Neural cell (in vitro differentiated cells): Measurements from ENCODE around the gene DNAH1. TPM values are rescaled to one million over a fixed set of nuclear protein-coding genes. Genes with fewer than 3 reads are reported as not detected.

Experiments used
- H2AFZ ChIP-seq: fragments of 200-600, 300-800 bp; sonication (generic), shearing (Covaris generic); 2 replicates; pipeline ENCODE4 v1.6.0; 2014; ENCODE audit warnings: low read depth, mild to moderate bottlenecking, antibody characterized with exemption, low read length, moderate library complexity
- H3F3A ChIP-seq: fragments of 200-600 bp; shearing (Covaris generic); 2 replicates; pipeline ENCODE4 v1.6.1; 2016; ENCODE audit warnings: mild to moderate bottlenecking, moderate library complexity, mixed read lengths, antibody characterized with exemption, low read length; ENCODE audit not compliant: insufficient read depth, poor library complexity, severe bottlenecking
- H3K27ac ChIP-seq: fragments of 200-600, 300-800 bp; sonication (generic), shearing (Covaris generic); 2 replicates; pipeline ENCODE4 v1.5.1; 2014; ENCODE audit warnings: mild to moderate bottlenecking, low read length, moderate library complexity
- H3K27me3 ChIP-seq: fragments of 300-800, 200-600 bp; sonication (generic), shearing (Covaris generic); 2 replicates; pipeline ENCODE4 v1.6.0; 2014; ENCODE audit warnings: mild to moderate bottlenecking, low read depth, low read length, moderate library complexity; ENCODE audit not compliant: insufficient read depth
- H3K36me3 ChIP-seq: fragments of 300-800, 200-600 bp; sonication (generic), shearing (Covaris generic); 2 replicates; pipeline ENCODE4 v1.5.1; 2014; ENCODE audit warnings: mild to moderate bottlenecking, antibody characterized with exemption, low read length, moderate library complexity; ENCODE audit not compliant: insufficient read depth
- H3K4me2 ChIP-seq: fragments of 300-800, 200-600 bp; sonication (generic), shearing (Covaris generic); 2 replicates; pipeline ENCODE4 v1.6.0; 2014; ENCODE audit warnings: mild to moderate bottlenecking, low read length
- H3K4me3 ChIP-seq: fragments of 300-800, 200-600 bp; sonication (generic), shearing (Covaris generic); 2 replicates; pipeline ENCODE4 v1.5.1; 2014; ENCODE audit warnings: mild to moderate bottlenecking, low read length, moderate library complexity
- H3K79me2 ChIP-seq: fragments of 200-600 bp; shearing (Covaris generic); replicated peaks from 2 replicates; pipeline ENCODE4 v1.6.0; 2014; ENCODE audit warnings: mild to moderate bottlenecking, low read length, moderate library complexity; ENCODE audit not compliant: insufficient read depth
- H3K9ac ChIP-seq: fragments of 300-800, 200-600 bp; sonication (generic), shearing (Covaris generic); 2 replicates; pipeline ENCODE4 v1.6.1; 2016; ENCODE audit warnings: mild to moderate bottlenecking, low read length, mixed read lengths
- H3K9me2 ChIP-seq: fragments of 200-600 bp; shearing (Covaris generic); 2 replicates; pipeline ENCODE4 v1.6.1; 2016; ENCODE audit warnings: mild to moderate bottlenecking, low read length, mixed read lengths; ENCODE audit not compliant: insufficient read depth
- H3K9me3 ChIP-seq: fragments of 200-600, 300-800 bp; sonication (generic), shearing (Covaris generic); 2 replicates; pipeline ENCODE4 v1.6.1; 2016; ENCODE audit warnings: mild to moderate bottlenecking, mixed run types, low read length, moderate library complexity, mixed read lengths
- H4K20me1 ChIP-seq: fragments of 200-600 bp; shearing (Covaris generic); 2 replicates; pipeline ENCODE4 v1.6.1; 2016; ENCODE audit warnings: mild to moderate bottlenecking, mixed run types; ENCODE audit not compliant: insufficient read depth
- CTCF ChIP-seq: fragments of 450-650 bp; IDR thresholded peaks from 2 replicates; pipeline ENCODE4 v1.5.1; 2014; ENCODE audit warnings: antibody characterized with exemption, mild to moderate bottlenecking, moderate library complexity; ENCODE audit not compliant: poor library complexity, severe bottlenecking
- EP300 ChIP-seq: fragments of 450-650 bp; conservative IDR thresholded peaks from 2 replicates; pipeline ENCODE4 v1.6.1; 2014; ENCODE audit warnings: antibody characterized with exemption, mild to moderate bottlenecking, moderate library complexity; ENCODE audit not compliant: poor library complexity, severe bottlenecking
- EZH2 ChIP-seq: fragments of 200-600, 300-800 bp; shearing (Covaris generic), sonication (generic); IDR thresholded peaks from 2 replicates; pipeline ENCODE4 v1.6.1; 2014; ENCODE audit warnings: antibody characterized with exemption, low read length, borderline replicate concordance, mild to moderate bottlenecking; ENCODE audit not compliant: insufficient read depth, poor library complexity, severe bottlenecking
- MXI1 ChIP-seq: fragments of 450-650 bp; conservative IDR thresholded peaks from 2 replicates; pipeline ENCODE4 v1.6.1; 2014; ENCODE audit warnings: antibody characterized with exemption, mild to moderate bottlenecking; ENCODE audit not compliant: poor library complexity, severe bottlenecking
- POLR2AphosphoS5 ChIP-seq: IDR thresholded peaks from 2 replicates; pipeline ENCODE4 v1.6.1; 2012
- RAD21 ChIP-seq: fragments of 450-650 bp; conservative IDR thresholded peaks from 2 replicates; pipeline ENCODE4 v1.6.1; 2014; ENCODE audit warnings: antibody characterized with exemption, mild to moderate bottlenecking, moderate library complexity
- REST ChIP-seq: IDR thresholded peaks from 2 replicates; pipeline ENCODE4 v1.6.1; 2012; ENCODE audit warnings: borderline replicate concordance
- SMC3 ChIP-seq: fragments of 450-650 bp; conservative IDR thresholded peaks from 2 replicates; pipeline ENCODE4 v1.6.1; 2014; ENCODE audit warnings: antibody characterized with exemption, mild to moderate bottlenecking, moderate library complexity; ENCODE audit not compliant: poor library complexity
- TAF1 ChIP-seq: IDR thresholded peaks from 2 replicates; pipeline ENCODE4 v1.6.1; 2012; ENCODE audit warnings: low read depth
- polyA plus RNA-seq: library from polyadenylated mRNA; depleted of rRNA; stranded (reverse); fragments of >200 nt; gene quantifications from 2 replicates; pipeline ENCODE4 v1.2.3, GENCODE V29; 2014

The DNAH1 gene
- polyA plus RNA-seq, 1 donor from 2014 or later: 5.4 TPM

- peak overlapping the region; percentile 67 for H3K4me2 ChIP-seq
- H3K79me2 ChIP-seq: peaks cover 36% of the 10 kb centered on the region
- H4K20me1 ChIP-seq: no peaks in the 10 kb centered on the region
- no peaks in the 10 kb centered on the region for H3F3A ChIP-seq
- H2AFZ ChIP-seq: peak overlapping the region; percentile 7
- H3K27me3 ChIP-seq: no peaks in the 10 kb centered on the region
- no peaks in the 10 kb centered on the region for H3K9me2 ChIP-seq
- H3K4me3 ChIP-seq: peak overlapping the region; percentile 93
- H3K36me3 ChIP-seq: no peaks in the 10 kb centered on the region
- peak overlapping the region; percentile 84 for H3K27ac ChIP-seq
- no peak for TF ChIP-seq TAF1
- H3K9me3 ChIP-seq: no peaks in the 10 kb centered on the region
- peak overlapping the region; percentile 98 for H3K9ac ChIP-seq
These were observed 16.8 kb upstream of the DNAH1 start for GRCh38 chr3:52299247-52299878.

GRCh38 chr3:52299879-52300611 is 16.1 kb upstream of the DNAH1 start:
- no peaks in the 10 kb centered on the region for H3K9me3 ChIP-seq
- H3K27ac ChIP-seq: peak overlapping the region; percentile 84
- H3K4me3 ChIP-seq: peak overlapping the region; percentile 93
- peak overlapping the region; percentile 98 for H3K9ac ChIP-seq
- H3K79me2 ChIP-seq: peaks cover 36% of the 10 kb centered on the region
- H3K4me2 ChIP-seq: peak overlapping the region; percentile 67
- H3K36me3 ChIP-seq: no peaks in the 10 kb centered on the region
- no peaks in the 10 kb centered on the region for H3K9me2 ChIP-seq
- H2AFZ ChIP-seq: peak overlapping the region; percentile 7
- H3K27me3 ChIP-seq: no peaks in the 10 kb centered on the region
- no peak for TF ChIP-seq REST
- no peak for TF ChIP-seq TAF1
- TF ChIP-seq EP300: no peak
- no peak for TF ChIP-seq EZH2
- TF ChIP-seq MXI1: no peak
- peak; percentile 32 for TF ChIP-seq RAD21
- TF ChIP-seq CTCF: peak; percentile 62
- TF ChIP-seq POLR2AphosphoS5: peak; percentile 64
- TF ChIP-seq SMC3: peak; percentile 24
- H3F3A ChIP-seq: no peaks in the 10 kb centered on the region
- H4K20me1 ChIP-seq: no peaks in the 10 kb centered on the region
